TTC549 (cell line): ENCODE data around the gene HOXA7.

ENCODE experiments used
- FAIRE-seq: peaks from 2 replicates; lab custom pipeline; 2012; peaks lifted over from hg19 to GRCh38; lab: Jason Lieb, UNC

Gene HOXA7

GRCh38 chr7:27159266-27160144 lies 3.0 kb upstream of the HOXA7 start:
- FAIRE-seq, result no peak

DNA sequence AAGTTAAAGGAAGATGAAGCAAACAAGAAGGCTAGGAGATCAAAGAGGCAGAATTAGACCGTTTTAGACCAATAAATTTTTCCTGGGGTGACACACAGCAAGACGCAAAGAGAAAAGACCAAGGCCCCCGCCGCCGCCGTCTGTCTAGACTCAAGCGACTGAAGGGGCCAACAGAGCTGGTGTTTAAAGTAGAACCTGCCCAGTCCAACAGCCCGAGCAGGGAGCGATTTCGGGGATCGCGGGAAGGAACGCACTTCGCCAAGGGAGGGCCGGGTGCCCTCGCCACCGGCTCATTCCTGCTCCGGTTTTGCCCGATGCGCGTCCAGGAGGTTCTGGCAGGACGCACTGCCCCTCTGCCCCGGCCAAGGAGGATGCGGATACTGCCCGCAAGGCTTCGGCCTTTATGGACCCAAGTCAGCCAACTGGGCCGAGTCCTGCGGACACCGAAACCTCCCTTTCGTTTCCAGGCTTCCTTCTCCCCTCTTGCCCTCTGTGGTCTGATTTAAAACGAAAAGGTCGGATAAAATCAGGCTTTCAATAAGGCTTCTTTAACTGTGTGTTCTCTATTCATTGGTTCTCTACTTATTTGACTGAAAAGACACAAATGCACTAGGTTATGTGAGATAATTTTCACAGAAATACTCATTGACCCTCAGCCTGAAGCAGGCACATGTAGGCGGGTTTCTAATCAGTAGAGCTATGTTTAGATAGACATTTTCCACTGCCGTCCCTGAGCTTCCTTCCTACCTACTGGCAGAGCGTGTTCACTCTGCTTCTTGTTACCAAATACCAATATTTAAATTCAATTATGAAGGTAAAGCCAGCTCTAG lies 2.2 kb upstream of the HOXA7 start:
- no peak for FAIRE-seq

- no peak for FAIRE-seq
These were observed 1.4 kb upstream of the HOXA7 start for GRCh38 chr7:27157702-27158431.

DNA sequence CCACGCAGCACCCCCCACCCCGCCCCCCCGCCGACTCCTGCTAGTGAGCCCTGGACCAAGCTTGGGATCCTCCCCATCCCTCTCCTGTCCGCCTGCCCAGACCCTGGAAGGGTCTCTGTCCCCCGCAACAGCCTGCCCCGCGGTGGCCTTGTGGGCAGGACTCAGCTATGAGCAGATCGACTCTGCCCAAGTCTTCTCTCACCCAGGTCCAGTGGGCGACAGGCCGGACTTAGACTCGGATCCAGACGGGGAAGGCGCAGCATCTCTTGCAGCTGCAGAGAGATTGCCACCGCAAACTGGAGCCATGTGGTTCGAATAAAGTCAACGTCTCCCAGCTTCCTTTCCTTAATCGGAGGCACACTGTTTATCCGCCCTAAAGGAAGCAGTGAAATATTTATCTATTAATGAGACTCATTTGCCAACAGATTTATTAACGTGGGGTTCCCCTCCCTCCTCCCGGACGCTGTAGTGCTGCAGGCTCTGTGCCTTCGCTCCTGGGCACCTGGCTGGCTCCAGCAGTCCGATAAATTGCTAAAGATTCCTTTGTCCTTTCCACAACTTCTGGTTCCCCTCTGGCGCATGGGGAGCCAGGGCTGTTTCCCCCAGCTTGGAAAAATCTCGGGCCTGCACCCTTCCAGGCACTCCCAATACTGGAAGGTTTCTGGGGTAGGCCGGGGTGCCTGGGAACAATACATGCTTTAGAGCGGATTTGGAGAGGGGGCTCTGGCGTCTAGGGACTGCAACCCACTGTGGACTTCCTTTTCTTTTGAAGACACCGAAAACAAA lies 634 bp upstream of the HOXA7 start:
- no peak for FAIRE-seq

GRCh38 chr7:27155816-27156507 lies 513 bp downstream of the HOXA7 start:
- no peak for FAIRE-seq

- FAIRE-seq, result no peak
These were observed 1.3 kb downstream of the HOXA7 start for GRCh38 chr7:27154901-27155815.

DNA sequence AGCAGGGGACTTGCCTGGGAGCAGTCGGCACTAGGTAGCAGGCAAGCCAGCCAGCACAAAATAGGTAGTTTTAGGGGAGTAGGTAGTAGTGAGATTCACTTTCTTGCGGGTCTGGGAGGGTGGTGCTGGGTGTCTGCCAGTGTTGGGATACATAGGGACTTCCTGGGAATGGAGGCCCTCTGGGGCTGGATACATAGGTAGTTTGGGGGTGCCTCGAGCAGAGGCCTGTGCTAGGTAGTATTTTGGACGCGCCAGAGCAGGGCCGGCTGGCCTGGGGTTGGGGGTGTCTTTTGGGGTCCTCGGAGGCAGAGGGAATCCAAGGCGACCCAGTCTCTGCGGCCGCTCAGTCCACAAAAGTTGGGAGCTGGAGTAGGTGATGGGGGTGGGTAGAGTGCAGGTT lies 2.1 kb downstream of the HOXA7 start:
- no peak for FAIRE-seq

- no peak for FAIRE-seq
These were observed 2.9 kb downstream of the HOXA7 start for GRCh38 chr7:27153526-27153925.

GRCh38 chr7:27152816-27153442 lies 3.5 kb downstream of the HOXA7 start:
- FAIRE-seq, result no peak

DNA sequence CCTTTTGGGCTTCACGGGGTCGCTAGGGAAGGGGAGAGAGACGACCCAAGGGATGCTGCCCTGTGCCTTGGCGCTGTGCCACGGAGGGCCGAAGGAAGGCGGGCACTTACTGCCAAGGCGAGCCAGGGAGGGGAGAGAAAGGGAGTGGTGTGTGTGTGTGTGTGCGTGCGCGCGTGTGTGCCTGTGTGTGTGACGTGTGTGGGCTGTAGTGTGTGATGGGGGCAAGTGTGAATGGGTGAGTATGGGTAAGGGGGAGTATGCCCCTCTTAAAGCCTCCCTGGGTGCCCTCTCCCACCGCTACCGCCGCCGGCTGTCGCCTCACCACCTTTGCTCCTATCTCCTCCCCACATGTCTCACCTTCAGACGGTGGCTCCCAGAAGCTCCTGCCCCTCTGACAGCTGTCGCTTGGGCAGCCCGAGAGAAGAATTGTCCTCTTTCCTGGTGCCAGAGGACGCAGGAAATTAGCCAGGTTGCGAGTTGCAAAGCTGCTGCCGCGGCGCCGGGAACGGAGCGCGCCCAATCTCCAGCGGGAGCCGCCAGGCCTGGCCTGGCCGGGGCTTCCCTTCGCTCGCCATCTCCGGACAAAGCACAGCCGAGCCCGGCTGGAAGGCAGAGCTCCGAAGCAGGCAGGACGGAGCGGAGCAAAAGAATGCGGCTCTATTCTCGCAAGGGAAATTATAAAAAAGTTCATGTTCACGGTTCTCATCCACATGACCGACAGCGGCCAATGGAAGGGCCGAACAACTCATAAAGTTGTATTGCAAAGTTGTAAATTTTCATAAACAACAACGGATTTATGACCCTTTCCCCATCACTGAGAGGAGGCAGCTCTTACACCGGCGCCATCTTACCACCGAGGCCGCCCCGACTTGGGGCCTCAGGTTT lies 4.3 kb downstream of the HOXA7 start, which contains the start of gene HOXA3:
Gene HOXA3 (minus strand): TSS at position 653 of the 885 bp plus-strand sequence. CDS start 41,943 bp downstream, outside the sequence.
- FAIRE-seq, result no peak

DNA sequence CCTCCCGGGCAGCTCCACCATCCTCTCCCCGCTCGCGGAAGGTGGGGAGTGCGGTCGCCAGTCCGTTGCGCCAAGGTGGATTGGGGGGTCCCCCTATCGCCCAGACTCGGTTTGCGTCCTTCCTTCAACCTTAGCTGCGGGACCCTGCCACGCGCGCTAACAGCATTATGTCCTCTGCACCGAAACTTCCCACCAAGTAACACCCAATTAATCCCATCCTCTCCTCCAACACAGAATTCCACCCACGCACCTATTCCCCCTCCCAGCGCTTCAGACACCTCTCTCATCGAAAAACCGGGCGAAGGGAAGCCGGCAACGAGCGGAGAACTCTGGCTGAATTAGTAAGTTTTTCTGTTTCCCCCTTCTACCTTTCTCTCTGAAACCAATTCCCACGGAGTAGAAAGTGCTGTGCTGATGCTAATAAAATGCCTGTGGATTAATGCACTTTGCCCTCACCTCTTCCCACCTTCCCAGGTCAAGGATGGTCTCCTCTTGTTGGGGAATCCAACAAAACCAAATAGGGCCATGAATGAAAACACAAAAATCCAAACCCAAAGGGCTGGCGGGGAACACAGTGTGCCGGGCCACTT lies 5.0 kb downstream of the HOXA7 start:
- FAIRE-seq, result no peak

GRCh38 chr7:27150568-27151340 lies 5.7 kb downstream of the HOXA7 start:
- no peak for FAIRE-seq

- no peak for FAIRE-seq
These were observed 6.5 kb downstream of the HOXA7 start for GRCh38 chr7:27149842-27150567.

- FAIRE-seq, result no peak
These were observed 7.5 kb downstream of the HOXA7 start for GRCh38 chr7:27148756-27149641.

DNA sequence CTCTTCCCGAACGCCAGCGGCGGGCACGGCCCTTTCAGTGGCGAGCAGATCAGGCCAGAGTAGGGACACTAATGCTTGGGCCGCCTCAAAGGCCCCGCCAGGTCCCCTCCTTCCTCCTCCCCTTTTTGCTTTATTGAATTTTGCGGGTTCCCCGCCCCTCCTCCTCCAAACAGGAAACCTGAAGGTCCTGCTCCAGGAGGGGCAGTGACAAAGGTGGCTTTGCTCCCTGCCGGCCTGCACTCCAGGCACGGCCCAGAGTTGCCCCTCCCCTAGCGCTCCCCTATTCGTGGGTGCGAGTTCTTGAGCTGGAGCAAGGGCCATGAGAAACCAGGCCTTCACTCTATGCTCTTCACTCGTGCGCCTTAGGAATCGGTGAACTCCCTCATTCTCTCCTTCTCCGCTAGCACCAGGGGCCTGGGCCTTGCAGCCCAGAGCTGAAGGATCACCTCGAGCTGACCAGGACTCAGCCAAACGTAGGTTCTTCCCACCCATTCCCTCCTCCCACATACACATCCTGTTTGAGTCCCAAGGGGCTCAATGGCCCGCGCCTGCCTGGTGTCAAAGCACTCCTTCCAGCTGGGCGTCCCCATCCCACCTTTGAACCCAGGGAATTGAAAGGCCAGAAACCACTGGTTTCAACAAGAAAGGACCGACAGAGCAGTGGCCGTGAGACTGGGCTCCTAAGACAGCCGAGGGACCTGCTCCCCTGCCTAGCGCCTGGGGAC lies 8.3 kb downstream of the HOXA7 start:
- no peak for FAIRE-seq
